Upper lobe of right lung (tissue), 1 donor: ENCODE results near the gene NIPAL1. TPM values are rescaled to one million over a fixed set of nuclear protein-coding genes. Genes with fewer than 3 reads are reported as not detected.

Source experiments
- ATAC-seq: fragments of 200-7000 bp; cut with Tn5 transposase; one replicate; pipeline ENCODE4 v1.9.1; 2020; ENCODE audit warnings: mild to moderate bottlenecking, moderate library complexity
- DNase-seq: peaks from one replicate; pipeline ENCODE4 v3.0.0-alpha.2; 2020
- H3K27ac ChIP-seq: fragments of 200-600 bp; one replicate; pipeline ENCODE4 v1.8.0; 2022
- H3K27me3 ChIP-seq: fragments of 200-600 bp; one replicate; pipeline ENCODE4 v1.8.0; 2022; ENCODE audit warnings: mild to moderate bottlenecking
- H3K36me3 ChIP-seq: fragments of 200-600 bp; one replicate; pipeline ENCODE4 v1.8.0; 2022
- H3K4me1 ChIP-seq: fragments of 200-600 bp; one replicate; pipeline ENCODE4 v1.8.0; 2022
- H3K4me3 ChIP-seq: fragments of 200-600 bp; one replicate; pipeline ENCODE4 v1.8.0; 2022; ENCODE audit warnings: mild to moderate bottlenecking
- H3K9me3 ChIP-seq: fragments of 200-600 bp; one replicate; pipeline ENCODE4 v1.8.0; 2022
- CTCF ChIP-seq: fragments of 200-600 bp; IDR thresholded peaks from one replicate; pipeline ENCODE4 v1.8.0; 2022; ENCODE audit warnings: antibody characterized with exemption
- intact Hi-C: fragments of 100-400 bp; cut with DNase I; formaldehyde crosslinking; loops from one replicate; pipeline ENCODE4 v1.11.0; 2022
- total RNA-seq: library from RNA; stranded (reverse); fragmentation: NEBNext Ultra II Directional; extraction: Animal tissue kit (Norgen Biotek cat#: 25700); gene quantifications from one replicate; pipeline ENCODE4 v1.2.1, GENCODE V29; 2021
- donor health status: DM: no; HTN: yes; CAD: no; lungs with severe emphysema.

Gene NIPAL1
- total RNA-seq, 1 donor from 2014 or later = 2.0 TPM

DNA sequence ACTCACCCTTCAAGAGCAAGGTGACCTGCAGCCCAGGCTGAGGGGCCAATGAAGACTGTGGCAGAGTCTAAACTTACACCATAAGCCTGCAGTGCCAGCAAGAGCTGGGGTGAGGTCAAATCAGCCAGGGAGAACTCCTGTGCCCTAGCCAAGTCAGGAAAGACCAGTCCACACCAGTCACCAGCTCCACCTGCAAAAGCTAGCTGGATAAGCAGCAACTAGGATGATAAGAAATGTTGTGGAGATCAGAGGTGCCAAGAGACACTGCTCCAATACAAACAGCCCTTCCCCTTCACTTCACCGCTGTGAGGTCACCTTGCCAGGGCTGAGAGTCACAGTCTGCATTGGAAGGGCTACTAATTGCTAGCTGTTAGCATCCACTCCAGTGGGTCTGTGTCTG is 31.3 kb downstream of the NIPAL1 start:
- peak; percentile 28 for ATAC-seq
- no peak overlapping the region for H3K27ac ChIP-seq
- intact Hi-C loops = no loop called here

DNA sequence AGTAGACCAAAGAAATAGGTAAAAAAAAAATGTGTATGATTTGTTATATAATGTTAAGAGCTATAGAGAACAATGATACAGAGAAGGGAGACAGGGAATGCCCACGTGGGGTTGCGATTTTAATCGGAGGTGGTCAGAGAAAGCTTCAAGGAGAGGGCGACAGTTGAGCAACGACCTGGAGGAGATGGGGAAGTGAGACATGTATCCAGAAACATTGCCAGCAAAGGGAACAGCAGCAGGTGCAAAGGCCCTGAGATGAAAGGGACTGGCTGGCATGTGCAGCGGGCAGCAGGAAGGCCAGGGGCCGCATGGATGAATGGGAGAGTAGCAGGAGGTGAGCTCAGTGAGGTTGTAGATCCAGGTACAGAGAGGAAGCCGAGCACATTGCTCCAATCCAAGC is 32.9 kb downstream of the NIPAL1 start:
- ATAC-seq = no peak
- Histone ChIP-seq H3K36me3 (no peaks in the 10 kb centered on the region), H3K9me3 (no peaks in the 10 kb centered on the region), H3K27ac (no peak overlapping the region), H3K27me3 (peaks cover 6% of the 10 kb centered on the region), H3K4me1 (peaks cover 4% of the 10 kb centered on the region), H3K4me3 (no peak overlapping the region)
- intact Hi-C loops = no loop called here
- TF ChIP-seq CTCF = no peak
- no peak for DNase-seq

More for the DNA sequence above, 31.3 kb downstream of the NIPAL1 start:
- no peak for TF ChIP-seq CTCF
- Histone ChIP-seq H3K36me3 (no peaks in the 10 kb centered on the region), H3K4me3 (no peak overlapping the region), H3K27me3 (peaks cover 6% of the 10 kb centered on the region), H3K4me1 (peaks cover 4% of the 10 kb centered on the region), H3K9me3 (no peaks in the 10 kb centered on the region)
- no peak for DNase-seq

DNA sequence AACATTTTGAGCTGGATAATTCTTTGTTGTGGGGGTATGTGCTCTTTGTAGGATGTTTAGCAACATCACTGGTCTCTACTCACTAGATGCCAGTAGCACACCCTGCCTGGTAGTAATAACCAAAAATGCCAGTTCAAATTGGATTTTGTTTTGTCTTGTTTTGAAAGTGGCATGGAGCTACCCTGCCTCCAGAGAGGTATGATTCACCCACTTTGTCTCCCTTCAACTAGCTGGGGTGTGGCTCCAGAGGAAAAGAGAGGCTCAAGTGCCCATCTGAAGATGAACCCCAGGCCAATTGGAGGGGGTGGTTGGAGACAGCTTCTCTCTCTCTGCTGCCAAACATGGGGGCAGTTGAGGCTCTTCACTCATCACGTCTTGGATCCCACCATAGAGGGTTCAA is 34.5 kb downstream of the NIPAL1 start:
- H3K27me3 ChIP-seq = peaks cover 6% of the 10 kb centered on the region
- ATAC-seq (no peak), DNase-seq (no peak)
- no peak overlapping the region for H3K27ac ChIP-seq
- no peaks in the 10 kb centered on the region for H3K9me3 ChIP-seq
- H3K36me3 ChIP-seq = no peaks in the 10 kb centered on the region
- H3K4me3 ChIP-seq = no peak overlapping the region
- peaks cover 4% of the 10 kb centered on the region for H3K4me1 ChIP-seq
- TF ChIP-seq CTCF = no peak
- intact Hi-C loops = no loop called here

- Histone ChIP-seq H3K27ac (no peak overlapping the region), H3K9me3 (no peaks in the 10 kb centered on the region), H3K27me3 (no peaks in the 10 kb centered on the region), H3K4me3 (no peak overlapping the region), H3K36me3 (no peaks in the 10 kb centered on the region), H3K4me1 (no peaks in the 10 kb centered on the region)
- no peak for ATAC-seq
- intact Hi-C loops = no loop called here
- DNase-seq = no peak
- TF ChIP-seq CTCF = no peak
Measured at GRCh38 chr4:48058617-48059530, 42.3 kb downstream of the NIPAL1 start.

DNA sequence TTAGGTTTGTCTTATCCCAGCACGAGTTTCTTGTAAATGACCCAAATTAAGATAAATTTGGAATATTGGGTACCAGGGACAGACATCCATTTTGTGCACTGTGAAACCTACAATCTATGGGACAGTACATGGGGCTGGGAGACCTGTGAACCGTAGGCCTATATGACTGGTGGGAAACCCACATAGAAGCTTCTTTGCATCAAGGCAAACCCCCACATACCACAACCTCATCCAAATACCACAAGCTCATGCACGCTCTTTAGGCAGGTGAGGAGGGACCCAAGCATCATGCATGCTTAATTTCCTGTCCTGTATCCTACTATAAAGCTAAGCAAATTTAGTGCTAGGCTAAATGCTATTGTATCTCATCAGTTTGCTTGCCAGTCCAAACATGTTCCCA is 47.8 kb downstream of the NIPAL1 start:
- H3K9me3 ChIP-seq = no peaks in the 10 kb centered on the region
- no peak for ATAC-seq
- intact Hi-C loops = no loop called here
- no peak overlapping the region for H3K27ac ChIP-seq
- no peaks in the 10 kb centered on the region for H3K4me1 ChIP-seq
- TF ChIP-seq CTCF = no peak
- DNase-seq = no peak
- H3K4me3 ChIP-seq = no peak overlapping the region
- no peaks in the 10 kb centered on the region for H3K36me3 ChIP-seq
- H3K27me3 ChIP-seq = no peaks in the 10 kb centered on the region
